ENCODE measurements around the gene TCF20.

GRCh38 chr22:42296381-42296853, 26.0 kb upstream of the TCF20 start:
- TF ChIP-seq CTCF (IDR thresholded peaks at IDR 0.05) (no peak), POLR2A (IDR thresholded peaks at IDR 0.05) (no peak), EP300 (IDR thresholded peaks at IDR 0.05) (no peak)
